ENCODE measurements around the gene FCHO2.

- TF ChIP-seq CTCF (IDR thresholded peaks at IDR 0.05) (no peak), POLR2A (IDR thresholded peaks at IDR 0.05) (no peak)
These were observed 34.0 kb upstream of the FCHO2 start for GRCh38 chr5:72921886-72922285.

All from thyroid gland (tissue), 4 donors.